Left lobe of liver (tissue), 2 donors: Measurements from ENCODE around the gene FAHD1. TPM values are rescaled to one million over a fixed set of nuclear protein-coding genes. Genes with fewer than 3 reads are reported as not detected.
"Not testable (repeated sequence)": the region's sequence is repeated elsewhere in the genome, so short reads cannot be mapped to it uniquely, and the experiment has no call there.

Experiments used
- ATAC-seq: fragments of 200-7000 bp; cut with Tn5 transposase; one replicate; pipeline ENCODE4 v1.9.1; 2020; ENCODE audit warnings: mild to moderate bottlenecking, moderate library complexity
- DNase-seq: peaks from one replicate; pipeline ENCODE4 v3.0.0-alpha.2; 2020; ENCODE audit warnings: low spot score
- total RNA-seq: library from RNA; stranded (reverse); gene quantifications from one replicate; pipeline ENCODE4 v1.2.1, GENCODE V29; 2021
- donor health status: DM: no; HTN: no; CAD: no; lungs with moderate emphysema.
- donor health status: DM: no; HTN: yes; CAD: no.

Gene FAHD1
- total RNA-seq, 1 donor from 2014 or later: 53.4 TPM

- DNase-seq: no peak
- no peak for ATAC-seq
Observed at GRCh38 chr16:1788708-1789100, 38.3 kb upstream of the FAHD1 start.

- no peak for ATAC-seq
- peak; percentile 46 for DNase-seq
Observed at GRCh38 chr16:1789643-1790045, 37.4 kb upstream of the FAHD1 start.

- DNase-seq (no peak), ATAC-seq (no peak)
Observed at GRCh38 chr16:1790261-1790610, 36.8 kb upstream of the FAHD1 start.

- ATAC-seq: no peak
- DNase-seq: peak; percentile 52
Observed at GRCh38 chr16:1790611-1791255, 36.3 kb upstream of the FAHD1 start.

- ATAC-seq (no peak), DNase-seq (peak; percentile 48)
Observed at GRCh38 chr16:1791256-1791942, 35.6 kb upstream of the FAHD1 start.

GRCh38 chr16:1791943-1792812 lies 34.8 kb upstream of the FAHD1 start:
- peak; percentile 67 for ATAC-seq
- DNase-seq: peak; percentile 86

GRCh38 chr16:1792836-1793577 lies 34.0 kb upstream of the FAHD1 start:
- ATAC-seq (peak; percentile 5), DNase-seq (peak; percentile 46)

- peak; percentile 77 for ATAC-seq
- DNase-seq: peak; percentile 87
Observed at GRCh38 chr16:1793578-1794220, 33.3 kb upstream of the FAHD1 start, which contains the start of gene IGFALS. Gene IGFALS (minus strand): TSS chr16:1793705. CDS start chr16:1793652, 53 bp downstream.

GRCh38 chr16:1794221-1794871 lies 32.7 kb upstream of the FAHD1 start:
- ATAC-seq (peak; percentile 73), DNase-seq (peak; percentile 90)

GRCh38 chr16:1794908-1795666 lies 31.9 kb upstream of the FAHD1 start:
- ATAC-seq (no peak), DNase-seq (peak; percentile 44)

GRCh38 chr16:1799263-1799662 lies 27.7 kb upstream of the FAHD1 start:
- ATAC-seq, DNase-seq: not testable (repeated sequence)

GRCh38 chr16:1800701-1801100 lies 26.3 kb upstream of the FAHD1 start:
- ATAC-seq: peak; percentile 11
- no peak for DNase-seq

- DNase-seq: no peak
- no peak for ATAC-seq
Observed at GRCh38 chr16:1807626-1808025, 19.4 kb upstream of the FAHD1 start.

GRCh38 chr16:1808691-1809090 lies 18.3 kb upstream of the FAHD1 start:
- ATAC-seq (no peak), DNase-seq (no peak)

GRCh38 chr16:1809281-1809801 lies 17.7 kb upstream of the FAHD1 start:
- DNase-seq: no peak
- ATAC-seq: peak; percentile 6

- ATAC-seq (no peak), DNase-seq (no peak)
Observed at GRCh38 chr16:1810106-1810505, 16.9 kb upstream of the FAHD1 start.

GRCh38 chr16:1810536-1810935 lies 16.5 kb upstream of the FAHD1 start:
- DNase-seq (no peak), ATAC-seq (no peak)

- DNase-seq (peak; percentile 90), ATAC-seq (peak; percentile 88)
Observed at GRCh38 chr16:1812732-1813163, 14.3 kb upstream of the FAHD1 start.

- ATAC-seq (no peak), DNase-seq (no peak)
Observed at GRCh38 chr16:1815461-1815860, 11.5 kb upstream of the FAHD1 start.
